NCI-H187 treated with DMSO at 0.1 percent for 48 hours (cell line): ENCODE results near the gene COL6A1.

Experiments used
- DNase-seq: peaks from one replicate; lab custom pipeline; 2025; lab: John Stamatoyannopoulos, UW

Gene COL6A1, protein sequence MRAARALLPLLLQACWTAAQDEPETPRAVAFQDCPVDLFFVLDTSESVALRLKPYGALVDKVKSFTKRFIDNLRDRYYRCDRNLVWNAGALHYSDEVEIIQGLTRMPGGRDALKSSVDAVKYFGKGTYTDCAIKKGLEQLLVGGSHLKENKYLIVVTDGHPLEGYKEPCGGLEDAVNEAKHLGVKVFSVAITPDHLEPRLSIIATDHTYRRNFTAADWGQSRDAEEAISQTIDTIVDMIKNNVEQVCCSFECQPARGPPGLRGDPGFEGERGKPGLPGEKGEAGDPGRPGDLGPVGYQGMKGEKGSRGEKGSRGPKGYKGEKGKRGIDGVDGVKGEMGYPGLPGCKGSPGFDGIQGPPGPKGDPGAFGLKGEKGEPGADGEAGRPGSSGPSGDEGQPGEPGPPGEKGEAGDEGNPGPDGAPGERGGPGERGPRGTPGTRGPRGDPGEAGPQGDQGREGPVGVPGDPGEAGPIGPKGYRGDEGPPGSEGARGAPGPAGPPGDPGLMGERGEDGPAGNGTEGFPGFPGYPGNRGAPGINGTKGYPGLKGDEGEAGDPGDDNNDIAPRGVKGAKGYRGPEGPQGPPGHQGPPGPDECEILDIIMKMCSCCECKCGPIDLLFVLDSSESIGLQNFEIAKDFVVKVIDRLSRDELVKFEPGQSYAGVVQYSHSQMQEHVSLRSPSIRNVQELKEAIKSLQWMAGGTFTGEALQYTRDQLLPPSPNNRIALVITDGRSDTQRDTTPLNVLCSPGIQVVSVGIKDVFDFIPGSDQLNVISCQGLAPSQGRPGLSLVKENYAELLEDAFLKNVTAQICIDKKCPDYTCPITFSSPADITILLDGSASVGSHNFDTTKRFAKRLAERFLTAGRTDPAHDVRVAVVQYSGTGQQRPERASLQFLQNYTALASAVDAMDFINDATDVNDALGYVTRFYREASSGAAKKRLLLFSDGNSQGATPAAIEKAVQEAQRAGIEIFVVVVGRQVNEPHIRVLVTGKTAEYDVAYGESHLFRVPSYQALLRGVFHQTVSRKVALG

DNA sequence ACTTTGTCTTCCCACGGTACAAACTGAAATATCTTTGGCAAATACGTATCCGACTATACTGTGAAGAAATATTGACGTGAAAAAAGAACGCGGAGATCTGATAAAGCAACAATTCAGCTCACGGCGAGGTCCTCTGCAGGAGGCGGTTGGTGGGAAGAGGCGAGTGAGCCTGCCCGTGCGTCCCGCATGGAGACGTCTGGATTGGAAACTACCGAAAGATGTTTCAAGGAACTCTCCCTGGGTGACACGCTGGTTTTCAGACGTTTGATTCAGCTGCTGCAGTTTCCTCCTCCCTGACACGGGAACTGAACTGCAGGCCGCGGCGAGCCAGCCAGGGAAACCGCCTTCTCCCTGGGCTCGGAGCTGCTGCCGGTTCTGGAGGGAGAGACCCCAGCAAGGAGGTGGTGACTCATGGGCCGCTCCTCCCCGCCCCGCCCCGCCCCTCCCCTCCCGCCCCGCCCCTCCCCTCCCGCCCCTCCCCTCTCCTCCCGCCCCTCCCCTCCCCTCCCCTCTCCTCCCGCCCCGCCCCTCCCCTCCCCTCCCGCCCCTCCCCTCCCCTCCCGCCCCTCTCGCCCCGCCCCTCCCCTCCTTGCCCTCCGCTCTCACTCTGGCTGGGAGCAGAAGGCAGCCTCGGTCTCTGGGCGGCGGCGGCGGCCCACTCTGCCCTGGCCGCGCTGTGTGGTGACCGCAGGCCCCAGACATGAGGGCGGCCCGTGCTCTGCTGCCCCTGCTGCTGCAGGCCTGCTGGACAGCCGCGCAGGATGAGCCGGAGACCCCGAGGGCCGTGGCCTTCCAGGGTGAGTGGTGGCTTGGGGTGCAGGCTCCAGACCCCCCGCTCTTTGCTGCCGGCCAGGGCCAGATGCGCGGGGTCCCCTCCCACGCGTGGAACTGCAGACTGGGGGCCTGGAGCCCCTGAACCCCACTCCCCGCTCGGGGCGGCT is at the start of gene COL6A1:
COL6A1 (plus strand) TSS at position 620 of the 941 bp plus-strand sequence; CDS start at position 701, 81 bp downstream.
- no peak for DNase-seq

DNA sequence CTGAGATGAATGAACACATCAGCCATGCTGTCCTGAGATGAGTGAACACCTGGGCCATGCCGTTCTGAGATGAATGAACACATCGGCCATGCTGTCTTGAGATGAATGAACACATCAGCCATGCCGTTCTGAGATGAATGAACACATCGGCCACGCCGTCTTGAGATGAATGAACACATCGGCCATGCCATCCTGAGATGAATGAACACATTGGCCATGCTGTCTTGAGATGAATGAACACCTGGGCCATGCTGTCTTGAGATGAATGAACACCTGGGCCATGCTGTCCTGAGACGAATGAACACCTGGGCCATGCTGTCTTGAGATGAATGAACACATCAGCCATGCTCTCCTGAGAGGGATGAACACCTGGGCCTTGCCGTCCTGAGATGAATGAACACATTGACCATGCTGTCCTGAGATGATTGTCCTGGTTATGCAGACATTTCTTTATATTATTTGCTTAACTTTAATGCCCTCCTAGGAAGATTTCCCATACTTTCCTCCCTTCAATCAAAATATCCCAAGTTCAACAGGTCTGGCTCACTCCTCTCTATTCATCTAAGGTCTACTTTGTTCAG is 48.6 kb upstream of the COL6A1 start:
- DNase-seq: no peak

DNA sequence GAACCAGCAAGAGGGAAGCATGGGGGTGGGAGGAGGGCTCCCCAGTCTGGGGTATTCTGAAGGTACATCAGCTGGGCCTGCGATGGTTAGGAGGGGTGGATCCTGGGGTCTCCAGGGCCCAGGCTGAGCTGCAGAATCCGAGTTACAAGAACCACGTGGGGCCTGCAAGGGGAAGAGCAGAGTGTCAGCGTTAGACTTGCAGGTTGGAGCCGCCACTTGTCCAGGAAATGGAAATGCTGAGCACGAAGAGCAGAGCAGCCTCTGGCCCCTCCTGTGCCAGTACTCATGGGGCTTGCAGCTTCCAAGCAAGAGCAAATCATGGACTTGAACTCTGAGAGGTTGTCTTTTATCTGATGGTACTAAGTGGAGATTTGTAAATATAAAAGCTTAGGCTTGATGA is 47.5 kb upstream of the COL6A1 start:
- no peak for DNase-seq

DNA sequence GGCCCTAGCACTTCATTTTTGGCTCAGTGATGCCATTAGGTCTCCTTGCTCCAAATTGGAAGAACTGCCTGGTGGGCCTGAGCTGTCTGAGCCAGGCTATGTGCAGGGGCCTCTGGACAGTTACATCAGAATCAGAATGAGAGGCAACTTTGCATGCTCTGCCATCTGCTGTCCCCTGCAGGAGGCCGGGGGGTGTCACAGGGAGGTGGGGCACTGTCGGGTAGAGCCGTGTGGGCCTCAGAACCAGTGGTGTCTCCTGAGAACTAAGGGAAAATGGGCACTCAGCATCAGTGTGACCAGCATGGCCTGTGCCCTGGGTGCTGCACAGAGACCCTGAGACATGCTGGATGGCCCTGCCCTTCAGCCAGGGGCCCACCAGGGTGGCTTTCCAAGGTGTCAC is 47.0 kb upstream of the COL6A1 start:
- DNase-seq: no peak

DNA sequence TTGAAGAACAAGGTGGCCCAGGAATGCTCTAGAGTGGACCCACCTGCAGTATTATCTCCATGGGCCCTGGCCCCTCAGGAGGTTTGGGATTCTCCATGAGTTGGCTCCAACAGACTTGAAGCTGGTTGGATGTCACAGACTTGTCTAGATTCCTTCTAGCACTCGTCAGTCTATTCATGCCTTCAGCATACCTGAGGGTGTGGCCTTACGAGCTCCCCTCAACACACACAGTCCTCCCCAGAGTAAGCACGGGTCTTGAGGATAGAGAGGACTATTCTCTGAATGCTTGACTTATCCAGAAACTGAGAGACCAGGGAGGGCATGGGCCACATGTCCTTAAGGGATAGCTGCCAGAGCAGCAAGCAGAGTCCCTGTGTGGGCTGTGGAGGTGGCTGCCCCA is 45.9 kb upstream of the COL6A1 start:
- no peak for DNase-seq

DNA sequence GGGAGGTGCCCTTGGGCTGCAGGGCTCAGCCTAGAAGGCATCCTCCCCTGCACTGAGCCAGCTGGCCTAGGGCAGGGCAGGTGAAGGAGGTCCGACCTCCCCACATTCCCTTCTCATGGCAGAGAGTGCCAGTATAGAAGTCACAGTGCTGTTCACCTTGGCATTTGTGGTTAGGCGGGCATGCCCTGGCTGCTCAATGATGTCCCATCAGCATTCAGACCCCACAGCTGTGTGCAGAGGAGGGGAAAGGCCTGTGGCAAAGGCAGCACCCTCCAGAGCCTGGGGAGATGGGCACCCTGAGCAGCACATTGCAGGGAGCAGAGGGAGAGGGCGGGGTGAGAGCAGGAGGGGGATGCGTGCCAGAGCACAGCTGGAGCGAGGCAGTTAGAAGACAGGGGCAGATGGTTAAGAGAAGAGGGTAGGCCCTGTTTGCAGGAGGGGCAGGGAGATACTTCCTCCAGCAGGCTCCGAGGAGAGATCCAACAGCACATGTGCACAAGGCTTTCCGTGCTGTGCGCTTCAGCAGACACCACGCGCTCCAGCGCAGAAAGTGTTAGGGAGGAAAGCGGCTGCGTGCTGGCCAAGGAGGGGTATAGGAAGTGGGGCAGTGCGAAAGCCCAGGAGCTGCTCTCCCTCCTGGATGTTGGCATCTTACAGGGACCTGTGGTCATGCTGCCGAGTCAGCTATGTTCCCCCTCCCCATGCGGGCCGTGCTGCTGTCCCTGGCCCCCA is 43.7 kb upstream of the COL6A1 start:
- DNase-seq: no peak

DNA sequence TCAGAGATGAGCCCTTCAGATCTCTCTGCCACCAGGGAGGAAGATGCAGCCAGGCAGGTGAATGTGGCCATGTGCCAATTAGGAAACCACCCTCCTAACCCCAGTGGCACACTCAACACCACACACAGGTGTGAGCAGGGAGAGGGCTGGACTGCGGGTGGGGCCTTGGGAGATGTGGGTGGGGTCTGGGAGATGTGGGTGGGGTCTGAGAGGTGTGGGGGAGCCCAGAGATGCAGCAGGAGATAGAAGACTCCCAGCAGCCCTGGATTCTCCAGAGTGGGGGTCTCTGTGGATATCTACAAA is 43.2 kb upstream of the COL6A1 start:
- DNase-seq: no peak

DNA sequence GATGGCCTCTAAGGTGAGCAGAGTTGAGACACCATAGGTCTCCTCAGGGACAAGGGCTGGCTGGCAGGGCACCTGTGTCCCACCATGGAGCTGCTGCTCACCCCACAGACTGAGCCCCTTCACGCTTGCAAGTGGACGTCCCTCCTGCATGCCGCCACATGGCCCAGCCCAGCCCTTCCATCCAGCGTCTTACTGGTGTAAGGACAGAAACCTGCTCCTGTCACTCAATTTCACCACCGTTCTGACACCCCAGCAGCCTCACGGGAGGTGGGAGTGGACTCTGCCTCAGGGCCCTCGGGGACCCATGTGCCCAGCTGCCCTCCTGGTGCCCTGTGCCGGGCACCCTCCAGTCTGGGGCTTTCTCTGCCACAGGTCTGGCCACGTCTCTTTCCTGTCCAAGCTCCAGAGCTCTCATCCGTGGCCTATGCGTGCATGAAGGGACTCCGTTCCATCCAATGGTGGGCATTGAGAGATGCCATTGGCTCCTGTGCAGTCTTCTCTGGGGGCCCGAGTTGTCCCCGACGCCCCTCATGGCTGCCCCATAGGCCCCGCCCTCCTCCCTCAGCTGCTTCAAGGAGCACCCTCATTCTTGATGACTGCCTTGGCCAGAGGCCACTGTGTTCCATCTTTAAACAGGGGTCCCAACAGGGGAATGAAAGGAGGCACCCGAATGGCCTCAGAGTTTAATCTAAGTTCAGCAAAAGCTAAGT is 42.6 kb upstream of the COL6A1 start:
- no peak for DNase-seq

DNA sequence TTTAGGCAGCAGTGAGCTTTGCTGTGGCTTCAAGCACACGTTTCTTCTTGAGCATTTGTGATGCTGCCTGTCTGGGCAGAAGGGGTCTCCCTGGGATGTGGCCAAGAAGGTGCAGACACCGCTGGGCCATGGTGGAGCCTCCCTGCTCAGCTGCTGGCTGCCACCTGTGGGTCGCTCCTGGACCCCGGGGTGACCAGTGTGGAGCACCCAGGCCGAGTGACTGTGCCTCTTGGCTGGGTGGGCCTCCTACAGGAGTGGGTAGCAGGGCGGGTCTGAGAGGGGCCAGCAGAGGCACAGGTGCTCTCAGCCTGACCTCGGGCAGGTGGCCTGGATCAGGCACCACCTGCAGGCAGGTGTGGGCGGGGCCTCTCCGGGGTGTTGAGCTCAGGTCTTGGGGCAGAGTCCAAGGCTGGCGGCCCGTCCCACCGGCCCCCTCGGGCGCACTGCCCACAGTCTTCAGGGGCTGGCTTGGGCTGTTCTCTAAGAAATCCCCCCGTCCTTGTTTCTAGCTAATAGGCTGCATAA is 42.0 kb upstream of the COL6A1 start:
- DNase-seq: no peak

DNA sequence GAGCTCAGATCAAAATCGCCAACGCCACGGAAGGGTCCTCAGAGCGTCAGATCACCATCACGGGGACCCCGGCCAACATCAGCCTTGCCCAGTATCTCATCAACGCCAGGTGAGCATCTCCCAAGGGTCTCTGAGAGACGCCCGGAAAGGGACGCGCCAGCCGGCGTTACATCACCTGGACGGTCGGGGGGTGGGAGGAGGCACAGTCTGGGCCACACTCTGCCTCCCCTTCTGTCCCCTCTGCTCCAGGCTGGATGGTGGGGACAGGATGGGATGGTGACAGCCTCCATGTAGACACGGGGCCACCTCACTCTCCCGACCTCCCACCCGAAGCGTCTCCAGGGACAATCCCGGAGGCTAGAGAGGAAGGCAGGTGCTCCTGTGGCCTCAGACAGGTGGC is 41.5 kb upstream of the COL6A1 start:
- no peak for DNase-seq

DNA sequence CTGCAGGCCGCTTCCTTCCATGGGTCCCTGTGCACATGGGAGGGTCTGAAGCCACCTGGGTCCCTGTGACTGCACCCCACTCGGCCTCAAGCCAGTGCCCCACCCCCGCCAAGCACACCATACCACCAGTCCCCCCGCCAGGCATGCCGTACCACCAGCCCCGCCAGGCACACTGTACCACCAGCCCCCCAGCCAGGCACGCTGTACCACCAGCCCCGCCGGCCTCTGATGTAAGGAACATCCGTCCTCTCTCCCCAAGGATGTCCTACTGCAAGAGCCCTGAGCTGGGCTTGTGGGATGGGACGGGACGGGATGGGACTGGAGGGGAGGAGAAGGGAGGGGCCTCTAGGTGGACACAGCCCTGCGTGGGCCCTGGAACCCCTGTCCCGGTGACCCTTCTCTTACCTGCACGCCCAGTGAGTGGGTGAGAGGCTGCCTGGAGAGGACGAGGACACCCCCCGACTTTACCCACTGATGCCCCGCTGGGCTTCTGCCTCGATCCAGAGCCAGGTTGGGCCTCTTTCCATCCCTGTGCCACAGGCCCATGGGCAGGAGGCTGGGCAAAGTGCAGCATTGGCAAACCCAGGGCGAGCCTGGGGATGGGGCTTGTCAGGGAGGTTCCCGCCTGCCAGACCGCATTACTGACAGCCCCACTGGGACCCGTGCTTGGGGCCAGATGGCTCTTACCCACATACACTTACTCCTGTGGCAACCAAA is 40.8 kb upstream of the COL6A1 start:
- DNase-seq: no peak

DNA sequence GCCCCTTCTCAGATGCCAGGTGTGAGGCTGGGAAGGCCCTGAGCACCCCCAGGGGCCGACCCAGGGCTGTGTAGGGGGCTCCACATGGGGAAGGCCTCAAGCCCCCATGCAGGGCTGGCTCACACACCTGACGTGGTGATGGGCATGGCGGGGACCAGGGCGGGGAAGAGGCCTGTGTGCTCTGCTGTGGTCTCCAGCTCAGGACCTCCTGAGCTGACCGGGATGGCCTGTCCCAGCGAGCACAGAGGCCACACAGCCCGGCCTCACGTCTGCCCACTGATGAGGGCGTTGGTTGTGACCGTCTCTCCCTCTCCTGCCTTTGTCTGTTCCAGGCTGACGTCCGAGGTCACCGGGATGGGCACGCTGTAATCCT is 40.2 kb upstream of the COL6A1 start:
- no peak for DNase-seq

DNA sequence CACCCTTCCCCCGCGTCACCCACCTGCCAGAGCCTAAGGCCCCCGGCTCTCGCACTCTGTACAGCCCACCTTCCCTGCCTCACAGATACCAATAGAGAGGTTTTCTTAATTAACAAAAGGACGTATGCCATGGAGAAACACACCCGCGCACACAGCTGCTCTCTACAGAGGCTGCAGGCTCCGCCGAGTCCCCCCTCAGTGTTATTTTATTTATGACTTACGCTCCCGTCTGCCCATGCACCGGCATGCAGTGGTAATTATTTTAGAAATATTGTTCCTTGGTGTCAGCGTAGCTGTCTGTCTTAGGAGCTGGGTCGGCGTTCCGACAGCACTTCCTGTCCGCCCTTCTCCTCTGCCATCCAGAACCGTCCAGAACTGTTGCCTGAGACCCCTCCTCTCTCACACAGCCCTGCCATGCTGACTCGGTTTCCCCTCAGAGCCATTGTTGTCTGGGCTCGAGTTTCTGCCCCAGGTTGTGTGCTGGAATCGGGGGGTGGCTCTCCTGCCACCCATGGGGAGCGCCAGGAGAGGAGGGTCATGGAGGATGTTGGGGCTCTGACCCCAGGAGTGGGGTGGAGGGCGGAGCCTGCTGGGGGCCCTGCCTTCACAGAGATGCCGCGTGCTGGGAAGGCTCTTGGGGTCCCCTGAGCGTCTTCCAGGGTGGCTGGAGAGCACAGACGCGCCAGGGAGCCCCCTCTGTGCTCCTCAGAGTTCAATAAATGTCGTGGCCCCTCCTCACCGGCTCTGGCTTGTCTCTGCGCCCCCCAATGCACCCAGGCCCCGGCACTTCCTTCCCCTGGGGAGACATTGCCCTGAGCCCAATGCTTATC is 39.6 kb upstream of the COL6A1 start:
- no peak for DNase-seq

DNA sequence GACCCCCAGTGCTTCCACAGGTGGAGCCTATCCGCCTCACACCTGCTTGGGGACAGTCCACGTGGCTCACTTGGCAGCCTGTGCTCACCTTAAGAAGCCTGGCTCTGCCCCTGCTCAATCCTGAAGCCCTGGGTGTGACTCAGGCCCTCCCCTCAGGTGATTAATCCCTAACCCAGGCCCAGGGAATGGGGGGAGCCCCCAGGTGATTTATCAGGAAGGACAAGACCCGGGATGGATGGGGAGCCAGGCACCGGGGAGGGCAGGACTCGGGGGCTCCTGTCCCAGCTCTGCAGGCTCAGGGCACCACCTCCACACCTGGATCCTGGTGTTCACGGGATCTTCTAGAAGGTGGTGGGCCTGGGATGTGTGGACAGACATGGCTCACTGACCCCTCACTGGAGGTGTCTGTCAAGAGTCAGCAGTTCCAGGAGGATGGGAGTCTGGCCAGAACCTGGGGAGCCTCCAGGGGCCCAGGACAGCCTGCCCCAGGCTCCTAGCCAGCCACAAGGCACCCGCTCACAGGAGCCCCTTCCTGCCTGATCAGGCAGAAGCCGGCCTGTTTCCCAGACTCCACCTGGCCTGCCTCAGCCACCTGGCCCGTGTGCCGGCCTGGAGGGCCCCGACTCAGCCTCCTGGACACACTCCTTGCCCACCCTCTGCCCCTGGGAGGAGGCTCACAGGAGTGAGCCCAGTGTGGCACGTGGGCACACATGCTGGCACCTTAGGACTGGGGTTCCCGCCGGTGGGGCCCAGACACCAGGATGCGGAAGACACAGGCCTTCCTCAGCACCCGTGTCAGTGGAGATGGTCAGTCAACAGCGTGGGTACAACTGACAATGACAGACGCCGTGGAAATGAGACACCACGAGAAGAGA is 38.6 kb upstream of the COL6A1 start:
- DNase-seq: no peak

DNA sequence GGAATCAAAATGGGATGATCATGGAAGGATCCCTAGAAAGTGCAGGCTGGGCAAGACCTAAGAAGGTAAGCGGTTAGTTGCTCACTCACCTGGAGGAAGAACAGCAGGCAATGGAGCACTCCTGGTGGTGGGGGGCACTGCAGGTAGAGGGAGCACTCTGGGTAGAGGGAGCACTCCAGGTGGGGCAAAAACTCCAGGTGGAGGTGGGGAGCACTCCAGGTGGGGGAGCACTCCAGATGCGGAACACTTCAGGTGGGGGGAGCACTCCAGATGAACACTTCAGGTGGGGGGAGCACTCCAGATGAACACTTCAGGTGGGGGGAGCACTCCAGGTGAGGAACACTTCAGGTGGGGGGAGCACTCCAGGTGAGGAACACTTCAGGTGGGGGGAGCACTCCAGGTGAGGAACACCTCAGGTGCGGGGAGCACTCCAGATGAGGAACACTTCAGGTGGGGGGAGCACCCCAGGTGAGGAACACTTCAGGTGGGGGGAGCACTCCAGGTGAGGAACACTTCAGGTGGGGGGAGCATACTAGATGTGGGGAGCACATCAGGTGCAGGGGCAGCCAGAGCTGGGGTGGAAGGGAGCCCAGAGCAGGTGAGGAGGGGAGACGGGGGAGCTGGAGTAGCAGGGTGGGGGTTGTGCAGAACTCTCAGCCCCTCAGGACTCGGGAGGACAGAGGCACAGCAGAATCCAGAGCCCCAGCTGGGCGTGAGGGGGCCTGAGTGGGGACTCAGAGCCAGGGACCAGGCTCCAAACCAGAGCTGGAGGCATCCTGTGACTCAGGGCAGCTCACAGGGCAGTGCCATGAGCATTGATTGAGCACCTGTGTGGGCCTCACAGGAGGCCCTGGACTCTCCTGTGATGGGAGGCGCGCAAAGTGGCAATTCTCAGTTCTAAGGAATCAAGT is 37.7 kb upstream of the COL6A1 start:
- no peak for DNase-seq

DNA sequence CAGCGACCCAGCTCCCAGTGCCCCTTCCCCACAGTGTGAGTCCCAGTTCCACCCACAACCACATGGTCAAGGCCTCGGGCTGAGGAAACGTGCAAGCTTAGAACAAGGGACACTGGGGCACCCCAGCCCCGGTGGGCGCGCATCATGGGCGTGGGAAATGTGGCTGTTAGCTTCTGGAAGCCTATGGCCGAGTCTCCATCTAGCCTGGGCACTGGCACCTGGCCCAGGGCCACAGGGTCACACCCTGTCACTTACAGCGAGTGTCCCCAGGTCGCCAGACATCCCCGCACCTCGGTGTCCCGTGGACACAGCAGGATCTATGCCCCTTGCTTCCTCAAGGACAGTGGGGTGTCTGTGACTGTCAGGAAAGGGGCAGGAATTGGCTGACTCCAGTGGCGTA is 37.0 kb upstream of the COL6A1 start:
- DNase-seq: no peak
